SKM-1 treated with dmso at 0.1 percent for 144 hours (cell line): ENCODE data around the gene NACA2.
"Not testable (repeated sequence)": the region's sequence is repeated elsewhere in the genome, so short reads cannot be mapped to it uniquely, and the experiment has no call there.

ENCODE experiments used
- DNase-seq: peaks from one replicate; lab custom pipeline; 2025; ENCODE audit not compliant: unreplicated experiment; lab: John Stamatoyannopoulos, UW

The NACA2 gene

DNA sequence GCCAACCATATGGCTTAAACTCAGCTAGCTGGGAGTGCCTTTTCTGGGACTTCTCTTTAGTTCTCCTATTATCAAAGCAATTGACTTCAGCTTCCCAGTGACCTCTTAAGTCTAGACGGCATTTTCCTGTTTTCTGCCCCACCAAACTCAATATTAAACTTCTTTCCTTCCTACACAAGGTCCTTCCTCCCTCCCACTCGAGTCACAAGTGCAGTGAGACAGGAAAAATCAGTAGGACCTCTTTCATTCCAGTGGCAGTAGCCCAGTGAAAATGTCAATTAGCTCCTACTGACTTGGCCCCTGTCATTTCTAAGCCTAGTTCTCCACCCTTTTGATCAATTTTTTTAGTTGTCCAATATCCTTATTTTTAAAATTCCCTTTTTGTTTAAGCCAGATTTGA, 9.6 kb upstream of the NACA2 start:
- DNase-seq = no peak

DNA sequence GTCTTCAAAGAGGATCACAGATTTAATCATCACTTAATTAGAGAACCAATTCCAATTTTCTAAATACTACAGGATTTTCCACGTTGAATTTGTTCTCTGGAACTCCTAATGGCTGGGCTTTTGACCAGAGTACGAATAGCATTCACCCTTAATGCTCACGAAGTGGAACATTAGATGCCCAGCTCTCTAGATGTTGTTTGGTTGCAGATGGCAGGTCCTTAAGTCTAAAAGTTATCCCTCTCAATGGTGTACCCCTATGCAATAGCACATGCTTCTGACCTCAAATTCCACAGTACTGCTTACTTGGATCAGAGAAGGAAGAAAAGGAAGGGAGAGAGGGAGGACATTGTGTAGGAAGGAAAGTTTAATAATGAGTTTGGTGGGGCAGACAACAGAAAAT, 8.6 kb upstream of the NACA2 start:
- DNase-seq = no peak

DNA sequence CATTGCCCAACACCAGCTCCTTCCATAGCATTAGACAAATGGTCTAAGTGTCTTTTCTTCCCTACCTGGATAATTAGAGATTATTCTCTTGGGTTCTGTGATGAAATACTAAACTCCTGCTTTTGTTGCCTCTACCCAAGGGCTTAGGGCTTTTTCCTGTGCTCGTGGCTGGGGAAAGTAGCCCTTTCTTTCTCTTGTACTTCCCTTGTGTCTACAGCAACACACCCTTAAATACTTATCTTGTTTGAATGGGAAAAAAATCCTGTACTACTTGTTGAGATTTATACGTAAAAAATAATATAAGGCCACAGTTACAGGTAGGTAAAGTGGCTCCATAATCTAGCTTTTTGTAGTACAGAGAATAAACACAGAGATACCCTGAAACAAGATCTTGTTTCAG, 7.0 kb upstream of the NACA2 start:
- DNase-seq = no peak

DNA sequence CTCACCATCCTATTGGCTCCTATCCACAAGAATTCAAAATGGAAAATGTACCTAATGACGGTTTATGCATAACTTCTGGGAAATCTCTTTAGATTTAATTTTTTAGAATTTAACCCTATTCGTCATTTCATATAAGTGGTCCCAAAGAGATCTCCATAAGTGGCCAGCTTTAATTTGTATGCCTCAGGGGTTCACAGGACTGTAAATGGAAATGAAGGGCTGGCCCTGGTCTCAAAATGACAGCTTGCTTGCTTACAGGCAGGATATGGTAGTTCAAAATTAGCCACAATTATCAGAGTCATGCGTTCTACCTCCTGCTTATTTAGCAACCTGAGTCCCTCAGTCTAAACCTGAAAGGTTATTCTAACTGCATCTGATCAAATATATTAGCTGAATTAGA, 6.6 kb upstream of the NACA2 start:
- DNase-seq = no peak

DNA sequence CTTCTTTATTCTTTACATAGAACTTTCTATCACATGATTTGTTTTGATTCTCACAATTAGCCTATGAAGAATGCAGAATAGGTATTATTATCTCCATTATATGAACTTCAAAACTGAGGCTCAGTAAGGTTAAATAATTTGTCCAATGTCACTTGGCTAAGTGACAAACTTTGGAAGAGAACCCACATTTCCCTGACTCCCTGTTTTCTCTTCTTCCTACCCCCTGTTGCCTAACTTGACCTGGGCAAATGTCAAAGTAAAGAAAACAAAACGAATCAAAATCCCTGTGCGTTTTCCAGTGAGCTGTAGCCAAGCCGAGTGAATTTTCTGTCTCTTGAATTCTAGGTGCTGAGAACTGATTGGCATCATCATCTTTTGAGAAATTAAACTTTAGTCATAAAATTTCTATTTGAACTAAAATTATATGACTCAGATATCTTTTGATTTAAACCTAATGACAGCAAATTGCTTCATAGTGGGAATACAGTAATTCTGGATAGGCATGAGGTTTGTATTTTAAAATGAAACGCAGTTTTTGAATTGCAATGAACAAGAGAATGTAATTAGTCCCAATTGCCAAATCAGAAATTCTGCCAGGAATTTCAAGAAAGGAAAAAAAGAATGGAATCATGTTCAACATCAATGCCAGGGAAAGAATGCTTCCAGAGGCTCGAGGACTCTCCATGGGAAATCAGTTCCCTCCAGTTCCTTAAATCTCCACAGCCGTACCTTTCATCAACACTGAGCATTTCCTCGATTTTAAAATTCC, 4.6 kb upstream of the NACA2 start:
- no peak for DNase-seq

DNA sequence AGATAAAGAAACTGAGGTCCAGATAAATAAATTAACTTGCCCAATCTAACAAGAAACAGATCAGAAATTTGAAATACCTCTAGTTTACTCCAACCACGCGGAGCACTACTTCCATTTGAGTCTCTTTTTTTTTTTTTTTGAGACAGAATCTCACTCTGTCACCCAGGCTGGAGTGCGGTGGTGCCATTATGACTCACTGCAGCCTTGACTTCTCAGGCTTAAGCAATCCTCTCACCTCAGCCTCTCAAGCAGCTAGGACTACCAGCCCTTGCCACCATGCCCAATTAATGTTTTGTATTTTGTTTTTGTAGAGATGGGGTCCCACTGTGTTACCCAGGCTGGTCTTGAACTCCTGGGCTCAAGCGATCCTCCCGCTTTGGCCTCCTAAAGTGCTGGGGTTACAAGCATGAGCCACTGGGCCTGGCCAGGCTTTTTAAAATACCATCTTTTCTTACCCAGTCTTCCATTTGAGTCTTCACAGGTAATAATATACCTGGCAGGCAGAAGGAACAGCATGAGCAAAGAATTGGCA, 3.3 kb upstream of the NACA2 start:
- DNase-seq = no peak

DNA sequence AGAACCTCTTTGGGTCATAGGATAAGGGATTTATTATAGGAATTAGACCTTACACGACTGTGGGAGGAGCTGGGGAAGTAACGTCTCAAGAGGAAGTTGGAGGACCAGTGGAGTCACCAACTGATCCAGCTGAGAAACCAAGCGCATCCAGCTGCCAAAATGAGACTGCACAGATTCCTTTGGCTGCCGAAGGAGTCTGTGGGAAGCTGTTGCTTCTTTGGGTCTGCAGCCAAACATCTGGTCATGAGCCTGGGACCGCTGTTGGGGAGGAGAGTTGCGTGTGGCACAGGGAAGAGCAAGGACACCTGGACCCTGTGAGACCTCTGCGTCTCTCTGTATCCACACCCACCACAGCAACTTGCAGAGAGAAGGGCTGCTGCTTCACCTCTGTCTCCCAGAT, 2.4 kb upstream of the NACA2 start:
- no peak for DNase-seq

DNA sequence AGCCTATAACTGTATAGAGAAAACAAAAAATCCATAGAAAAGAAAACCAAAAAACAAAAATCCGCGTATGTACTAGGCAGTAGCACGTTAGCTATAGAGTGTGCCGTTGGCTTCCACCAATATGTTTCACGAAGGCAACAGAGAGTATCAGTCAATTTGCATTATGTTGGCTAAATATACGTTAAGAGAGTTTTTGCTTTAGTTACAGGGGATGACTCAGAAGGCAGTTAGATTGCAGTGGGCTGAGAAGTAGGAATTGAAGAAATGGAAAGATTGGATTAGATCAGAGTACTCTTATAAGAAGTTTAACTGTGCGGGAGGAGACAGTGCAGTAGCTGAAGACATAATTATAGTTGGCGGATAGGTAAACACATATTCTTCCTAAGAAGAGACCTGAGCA, 911 bp upstream of the NACA2 start:
- DNase-seq = no peak

DNA sequence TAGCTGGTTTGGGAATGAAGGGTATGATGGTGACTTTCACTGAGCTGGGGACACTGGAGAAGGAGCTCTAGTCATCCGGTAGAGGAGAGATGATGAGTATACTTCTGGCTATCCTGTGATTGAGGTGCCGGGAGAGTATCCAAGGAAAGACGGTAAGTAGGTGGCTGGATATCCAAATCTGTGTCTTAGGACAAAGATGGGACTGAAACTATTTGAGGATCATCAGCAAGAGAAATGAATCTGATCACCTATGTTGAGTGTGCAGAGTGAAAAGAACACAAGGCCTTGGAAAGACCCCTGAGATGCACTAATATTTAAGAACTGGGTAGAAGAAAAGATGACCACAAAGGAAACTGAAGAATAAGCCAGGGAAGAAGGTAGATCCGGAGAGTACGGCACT, 1.0 kb downstream of the NACA2 start:
- DNase-seq = no peak

DNA sequence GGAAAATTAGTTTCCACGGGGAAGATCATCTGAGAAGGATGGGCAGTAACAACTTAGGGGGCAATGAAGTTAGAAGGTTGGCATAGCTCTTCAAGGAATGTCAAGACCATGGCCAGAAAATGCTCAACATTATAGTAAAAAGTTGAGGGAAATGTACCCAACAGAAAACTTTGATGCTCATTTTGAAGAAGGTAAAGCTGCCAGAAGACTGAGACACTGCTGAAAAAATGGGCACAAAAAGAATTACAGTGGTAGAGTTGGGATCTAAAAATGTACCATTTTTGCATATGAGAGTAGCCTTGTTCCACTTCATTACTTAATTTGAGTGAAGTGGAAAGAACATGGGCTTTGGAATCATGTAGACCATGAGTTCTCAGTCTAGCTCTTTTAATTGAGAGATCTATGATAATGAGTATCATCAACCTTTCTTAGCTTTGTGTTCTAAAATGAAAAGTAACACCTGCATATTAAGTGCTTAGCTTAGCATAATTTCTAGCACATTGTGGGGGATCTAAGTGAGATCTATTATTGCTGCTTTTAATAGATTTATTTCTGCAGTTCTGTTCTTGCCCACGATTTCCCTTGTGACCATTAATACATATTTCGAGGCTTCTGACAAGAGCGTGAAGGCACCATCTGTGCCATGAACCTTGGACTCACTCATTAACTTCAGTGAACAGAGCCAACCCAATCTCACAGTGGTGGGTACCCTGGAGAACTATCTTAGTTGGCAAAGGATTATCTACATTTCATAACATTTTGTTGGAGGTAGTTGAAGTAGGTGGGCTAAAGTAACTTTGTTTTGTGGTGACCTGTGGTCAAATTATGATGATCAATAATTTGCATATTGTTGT, 3.0 kb downstream of the NACA2 start:
- DNase-seq = no peak

DNA sequence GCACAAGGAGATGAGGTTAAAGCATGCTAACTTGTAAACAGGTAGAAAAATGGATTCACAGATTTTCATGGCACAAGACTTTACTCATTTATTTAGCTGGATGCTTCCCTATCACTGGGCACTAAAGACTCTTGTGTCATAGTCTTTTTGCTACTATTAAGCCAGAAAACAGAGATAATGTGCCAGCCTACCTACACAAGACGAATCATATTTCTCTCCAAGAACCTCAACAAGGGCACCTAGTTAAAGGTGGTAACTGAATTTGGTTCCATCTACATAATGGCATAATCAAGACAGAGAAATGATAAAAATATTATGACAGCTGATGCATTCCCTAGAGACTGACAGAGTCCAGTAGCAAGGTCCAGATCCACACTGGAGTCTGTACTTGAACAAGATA, 3.8 kb downstream of the NACA2 start:
- DNase-seq = no peak

DNA sequence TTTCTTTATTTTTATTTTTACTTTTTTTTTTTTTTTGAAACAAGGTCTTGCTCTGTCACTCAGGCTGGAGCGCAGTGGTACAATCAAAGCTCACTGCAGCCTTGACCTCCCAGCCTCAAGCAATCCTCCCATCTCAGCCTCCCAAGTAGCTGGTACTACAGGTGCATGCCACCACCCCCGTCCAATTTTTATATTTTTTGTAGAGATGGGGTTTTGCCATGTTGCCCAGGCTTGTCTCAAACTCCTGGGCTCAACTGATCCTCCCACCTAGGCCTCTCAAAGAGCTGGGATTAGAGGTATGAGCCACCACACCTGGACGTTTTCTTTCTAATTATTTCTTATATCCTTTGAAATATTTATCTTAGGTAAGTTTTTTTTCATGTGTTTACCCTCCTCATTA, 4.4 kb downstream of the NACA2 start:
- DNase-seq = not testable (repeated sequence)

DNA sequence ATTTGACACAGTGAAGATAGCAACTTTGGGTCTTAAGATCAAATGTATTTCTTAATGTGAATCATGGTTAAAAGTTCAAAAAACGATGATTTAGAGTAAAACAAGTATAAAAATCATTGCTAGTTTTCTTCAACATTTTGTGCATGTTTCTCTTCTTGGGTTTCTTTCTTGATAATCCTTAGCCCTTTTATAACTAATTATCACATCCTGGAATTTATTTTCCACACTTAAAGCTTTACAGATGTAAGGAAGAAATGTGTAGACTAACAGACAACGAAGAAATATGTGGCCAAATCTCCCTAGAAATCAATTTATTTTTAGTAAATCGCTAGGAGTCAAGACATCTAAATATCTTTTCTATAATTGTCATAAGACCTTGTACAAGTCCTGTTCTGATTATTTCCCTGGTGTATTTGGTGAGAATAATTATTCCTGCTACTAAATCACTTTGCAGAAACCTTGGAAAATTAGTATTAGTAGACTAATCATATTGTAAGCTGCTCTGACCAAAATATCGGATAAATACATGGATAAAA, 4.9 kb downstream of the NACA2 start:
- DNase-seq = no peak

DNA sequence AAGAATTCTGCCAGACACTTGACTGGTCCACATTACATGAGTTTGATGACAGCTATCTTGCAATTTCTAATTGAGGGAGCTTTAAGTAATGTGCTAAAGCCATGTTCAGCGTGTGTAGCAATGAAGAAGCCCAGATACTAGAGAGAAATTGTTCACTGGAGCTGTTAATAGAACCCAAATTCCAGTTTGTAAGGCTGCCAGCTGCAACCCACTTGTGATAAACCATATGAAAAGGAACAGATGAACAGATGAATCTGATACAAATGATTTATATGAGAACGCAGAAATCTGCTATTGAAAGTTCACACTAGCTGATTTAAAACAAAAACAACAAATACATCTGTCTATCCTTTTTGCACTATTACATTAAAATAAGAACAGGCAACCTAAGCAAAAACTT, 6.2 kb downstream of the NACA2 start:
- no peak for DNase-seq

DNA sequence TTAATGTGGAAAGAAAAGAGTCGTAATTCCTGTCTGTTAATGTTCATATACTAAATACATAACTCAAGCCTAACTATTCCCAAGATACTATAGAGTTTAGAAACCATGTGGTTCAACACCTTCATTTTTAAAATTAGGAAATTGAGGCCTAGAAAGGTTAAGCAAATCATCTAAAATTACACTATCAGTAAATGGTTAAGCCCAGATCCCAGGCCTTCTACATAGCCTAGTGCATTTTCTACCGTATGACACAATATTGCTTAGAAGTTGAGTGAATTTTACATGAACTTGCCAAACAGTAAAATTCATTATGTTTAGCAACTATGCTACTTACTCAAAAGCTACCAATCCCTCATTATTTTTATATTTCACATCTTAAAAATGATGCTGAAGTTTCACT, 6.8 kb downstream of the NACA2 start:
- DNase-seq = no peak

DNA sequence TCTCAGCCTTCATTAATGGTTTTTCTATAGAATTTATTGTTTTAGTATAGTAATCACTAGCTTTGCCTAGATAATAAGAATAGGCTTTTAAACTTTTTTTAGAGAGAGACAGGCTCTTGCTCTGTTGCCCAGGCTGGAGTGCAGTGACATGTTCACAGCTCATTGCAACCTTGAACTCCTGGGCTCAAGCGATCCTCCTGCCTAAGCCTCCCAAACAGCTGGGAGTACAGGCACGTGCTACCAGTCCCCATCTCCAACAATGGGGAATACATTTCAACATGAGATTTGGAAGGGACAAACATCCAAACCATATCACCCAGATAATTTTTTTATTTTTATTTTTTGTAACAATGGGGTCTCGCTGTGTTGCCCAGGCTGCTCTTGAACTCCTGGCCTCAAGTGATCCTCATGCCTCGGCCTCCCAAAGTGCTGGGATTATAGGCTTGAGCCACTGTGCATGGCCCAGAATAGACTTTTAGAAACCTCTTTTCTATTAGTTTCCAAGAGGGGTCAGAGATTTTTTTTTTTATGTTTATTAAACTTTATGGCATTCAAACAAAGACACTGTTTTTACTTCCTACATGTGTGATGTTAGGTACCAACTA, 7.3 kb downstream of the NACA2 start:
- no peak for DNase-seq

DNA sequence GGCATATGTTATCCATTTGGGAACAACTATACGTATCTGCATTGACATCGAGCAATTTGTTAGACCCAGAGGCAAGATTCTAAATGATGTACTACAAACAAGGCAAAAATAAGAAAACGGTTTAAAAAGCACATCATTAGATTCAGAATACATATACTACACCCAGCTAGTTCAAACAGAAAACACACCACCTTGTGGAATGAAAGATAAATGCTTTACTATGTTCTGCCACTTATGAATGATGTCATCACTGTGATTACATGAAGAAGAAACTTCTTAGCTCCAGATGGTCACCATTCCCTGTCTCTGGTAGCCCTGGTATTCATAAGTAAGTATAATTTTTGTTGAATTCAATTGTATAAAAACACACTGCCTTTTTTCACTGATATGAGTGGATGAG, 7.8 kb downstream of the NACA2 start:
- DNase-seq = peak; percentile 41

DNA sequence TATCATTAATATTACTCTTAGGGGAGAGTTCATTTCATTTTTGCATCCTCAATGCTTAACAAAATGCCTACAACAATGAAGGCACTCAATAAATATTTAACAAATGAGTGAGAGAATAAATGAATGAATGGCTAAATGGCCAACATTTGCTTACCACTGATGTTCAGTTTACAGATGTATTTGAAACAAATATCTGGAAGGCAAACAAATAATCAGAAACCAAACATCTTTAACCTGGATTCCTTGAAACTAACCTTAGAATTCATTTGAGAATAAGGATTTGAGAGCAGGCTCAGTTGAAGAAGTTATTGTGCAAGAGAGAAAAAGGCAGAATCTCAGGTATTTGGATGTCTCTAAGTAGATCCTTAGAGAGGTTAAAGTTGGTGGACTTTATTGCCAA, 8.4 kb downstream of the NACA2 start:
- no peak for DNase-seq

DNA sequence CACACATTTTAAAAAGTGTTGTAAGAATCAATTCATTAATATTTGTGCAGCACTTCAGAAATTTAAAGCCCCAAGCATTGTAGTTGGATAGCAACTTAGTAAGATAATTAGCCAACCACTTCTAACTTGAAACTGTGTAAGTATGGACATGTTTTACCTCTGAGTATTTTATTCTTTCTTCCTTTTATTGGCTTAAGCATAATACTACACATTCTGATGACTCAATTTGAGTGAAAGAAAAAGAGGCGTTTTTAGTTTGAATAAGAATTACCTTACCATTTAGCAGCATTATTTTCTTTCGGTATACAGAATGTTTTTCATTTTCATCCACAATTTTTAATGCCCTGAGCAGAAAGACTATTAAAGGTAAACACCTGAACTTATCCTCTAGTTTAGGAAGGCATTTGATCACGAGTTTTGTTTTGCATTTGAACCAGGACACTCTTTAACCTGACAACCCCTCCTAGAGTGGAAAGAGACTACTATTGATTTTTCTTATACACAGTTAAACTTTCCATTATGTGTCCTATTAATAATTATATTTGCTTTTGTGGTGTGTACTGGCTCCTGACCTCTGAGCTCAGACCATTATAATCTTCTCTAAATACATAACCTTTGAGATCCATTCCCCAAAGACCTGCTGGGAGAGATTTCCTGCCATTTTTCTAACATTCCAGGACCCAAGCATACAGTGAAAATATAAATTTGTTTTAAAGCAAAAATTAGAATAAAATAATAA, 9.2 kb downstream of the NACA2 start:
- no peak for DNase-seq

DNA sequence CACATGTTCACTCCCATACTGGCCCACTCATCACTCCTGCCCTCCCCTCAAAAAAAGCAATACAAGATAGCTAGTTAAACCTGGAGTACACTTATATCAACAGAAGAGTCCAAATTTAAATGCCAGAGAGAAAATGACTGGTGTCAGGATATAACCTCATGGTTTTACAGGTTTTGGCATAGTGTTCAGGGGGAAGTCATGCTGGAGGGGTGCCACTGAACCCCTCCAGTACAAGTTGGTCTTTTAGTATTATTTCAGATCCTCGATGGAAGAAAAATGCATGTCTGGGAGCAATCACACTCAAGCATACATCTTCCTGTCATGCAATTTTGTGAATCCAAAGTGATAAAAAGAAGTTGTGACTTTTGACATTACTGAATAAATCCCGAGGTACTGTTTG, 10.5 kb downstream of the NACA2 start:
- no peak for DNase-seq

DNA sequence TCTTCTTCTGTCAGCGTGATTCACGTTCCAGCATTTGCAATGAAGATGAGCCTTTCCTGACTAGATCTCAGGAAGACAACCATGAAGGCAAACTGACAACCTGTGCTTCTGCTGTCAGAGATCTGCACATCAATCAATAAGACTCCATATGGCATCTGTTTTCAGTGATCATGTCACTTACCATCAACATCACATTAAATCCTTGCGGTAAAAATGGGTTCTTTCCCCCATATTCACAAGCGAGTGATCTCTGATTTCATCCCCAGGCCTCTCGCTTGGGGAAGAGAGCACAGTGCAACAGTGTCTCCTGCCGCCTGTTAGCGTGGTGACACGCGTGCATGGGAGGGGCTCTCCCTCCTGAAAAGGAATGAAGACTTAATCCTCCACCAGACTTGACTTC, 11.1 kb downstream of the NACA2 start:
- DNase-seq = no peak
